Mesendoderm (in vitro differentiated cells): ENCODE measurements around the gene HTR3E. TPM values are rescaled to one million over a fixed set of nuclear protein-coding genes. Genes with fewer than 3 reads are reported as not detected.
"Not testable (repeated sequence)": the region's sequence is repeated elsewhere in the genome, so short reads cannot be mapped to it uniquely, and the experiment has no call there.

Experiments used
- DNase-seq: peaks from one replicate; pipeline ENCODE4 v3.0.0; 2013
- H2AK5ac ChIP-seq: 2 replicates; pipeline ENCODE4 v1.6.1; 2013; ENCODE audit warnings: low read length, inconsistent platforms
- H2BK120ac ChIP-seq: 2 replicates; pipeline ENCODE4 v1.6.1; 2013; ENCODE audit warnings: low read depth, mild to moderate bottlenecking, low read length, moderate library complexity, mixed read lengths
- H2BK15ac ChIP-seq: replicated peaks from 2 replicates; pipeline ENCODE4 v1.6.1; 2013; ENCODE audit warnings: low read depth, mild to moderate bottlenecking, moderate library complexity
- H2BK5ac ChIP-seq: 2 replicates; pipeline ENCODE4 v1.6.1; 2013; ENCODE audit warnings: low read length, inconsistent platforms
- H3K18ac ChIP-seq: 2 replicates; pipeline ENCODE4 v1.6.1; 2013; ENCODE audit warnings: mild to moderate bottlenecking, low read length, mixed read lengths
- H3K23ac ChIP-seq: one replicate; pipeline ENCODE4 v1.6.1; 2013; ENCODE audit warnings: low read length
- H3K27ac ChIP-seq: 2 replicates; pipeline ENCODE4 v1.5.1; 2013; ENCODE audit warnings: low read depth, mild to moderate bottlenecking, inconsistent platforms, low read length, moderate library complexity
- H3K27me3 ChIP-seq: 2 replicates; pipeline ENCODE4 v1.6.1; 2013; ENCODE audit warnings: low read length, control low read depth, mild to moderate bottlenecking, inconsistent platforms; ENCODE audit not compliant: insufficient read depth, poor library complexity
- H3K36me3 ChIP-seq: 2 replicates; pipeline ENCODE4 v1.6.1; 2013; ENCODE audit warnings: low read length, inconsistent platforms; ENCODE audit not compliant: control insufficient read depth, insufficient read depth
- H3K4ac ChIP-seq: one replicate; pipeline ENCODE4 v1.6.1; 2013; ENCODE audit warnings: low read depth, mild to moderate bottlenecking, low read length, moderate library complexity
- H3K4me1 ChIP-seq: 2 replicates; pipeline ENCODE4 v1.6.1; 2013; ENCODE audit warnings: low read depth, low read length, inconsistent platforms; ENCODE audit not compliant: control insufficient read depth
- H3K4me2 ChIP-seq: 2 replicates; pipeline ENCODE4 v1.6.1; 2013; ENCODE audit warnings: low read length
- H3K4me3 ChIP-seq: 2 replicates; pipeline ENCODE4 v1.5.1; 2013; ENCODE audit warnings: mild to moderate bottlenecking, low read length
- H3K56ac ChIP-seq: one replicate; pipeline ENCODE4 v1.6.1; 2013; ENCODE audit warnings: low read length
- H3K79me1 ChIP-seq: 2 replicates; pipeline ENCODE4 v1.6.1; 2013; ENCODE audit warnings: low read length, inconsistent platforms
- H3K79me2 ChIP-seq: 2 replicates; pipeline ENCODE4 v1.6.1; 2013; ENCODE audit warnings: mild to moderate bottlenecking, low read length; ENCODE audit not compliant: control insufficient read depth, insufficient read depth
- H3K9ac ChIP-seq: 2 replicates; pipeline ENCODE4 v1.6.1; 2013; ENCODE audit warnings: low read length, inconsistent platforms
- H4K5ac ChIP-seq: one replicate; pipeline ENCODE4 v1.6.1; 2013; ENCODE audit warnings: low read length
- H4K8ac ChIP-seq: one replicate; pipeline ENCODE4 v1.6.1; 2013; ENCODE audit warnings: low read depth, mild to moderate bottlenecking, control low read depth, low read length, moderate library complexity
- WGBS: extraction: QIAGEN DNeasy Blood & Tissue Kit; methylation state at CpG from one replicate; pipeline ENCODE4 v1.1.7; 2013; ENCODE audit warnings: low lambda C conversion rate, missing lambda C conversion rate; ENCODE audit not compliant: insufficient coverage; ENCODE audit errors: extremely low coverage; 5-methylcytosine and 5-hydroxymethylcytosine counted together
- small RNA-seq: library from polyadenylated mRNA; stranded (forward); fragments of <200 nt; extraction: miRNeasy Mini kit (QIAGEN cat#:217004); gene quantifications from one replicate; pipeline ENCODE3, GENCODE V24; 2013; ENCODE audit not compliant: insufficient read depth

HTR3E gene

GRCh38 chr3:184149770-184150169, 52.9 kb downstream of the HTR3E start:
- H3K23ac ChIP-seq, H4K8ac ChIP-seq, H2BK5ac ChIP-seq, H2BK120ac ChIP-seq, H3K56ac ChIP-seq, H3K27ac ChIP-seq, H3K4me2 ChIP-seq, H3K4me3 ChIP-seq, H3K9ac ChIP-seq, H3K18ac ChIP-seq, H3K27me3 ChIP-seq, H4K5ac ChIP-seq, H2AK5ac ChIP-seq, H3K36me3 ChIP-seq, H2BK15ac ChIP-seq, H3K4ac ChIP-seq, H3K79me2 ChIP-seq, H3K4me1 ChIP-seq, H3K79me1 ChIP-seq: not testable (repeated sequence)
- DNase-seq, result peak; percentile 56
- no CpG with 5 or more reads among the region's 6 CpGs for WGBS

GRCh38 chr3:184154885-184155643, 58.2 kb downstream of the HTR3E start, which contains the start of gene DVL3:
TSS of gene DVL3 (plus strand) at chr3:184155377. CDS start at chr3:184155636, 259 bp downstream.
- H3K23ac ChIP-seq, result peak within 1 kb of the TSS; percentile 29
- no CpG with 5 or more reads among the region's 84 CpGs for WGBS
- no peak within 1 kb of the TSS for H2BK15ac ChIP-seq
- no peak within 1 kb of the TSS for H2BK120ac ChIP-seq
- no peak within 1 kb of the TSS for H2AK5ac ChIP-seq
- no peaks in the 10 kb centered on the region for H3K4me1 ChIP-seq
- H3K36me3 ChIP-seq, result no peaks in the 10 kb centered on the region
- H3K56ac ChIP-seq, result peak within 1 kb of the TSS; percentile 99
- peak within 1 kb of the TSS; percentile 97 for H3K4me3 ChIP-seq
- H2BK5ac ChIP-seq, result peak within 1 kb of the TSS; percentile 80
- peak within 1 kb of the TSS; percentile 92 for H3K18ac ChIP-seq
- DNase-seq, result peak; percentile 77
- H3K79me1 ChIP-seq, result peaks cover 5% of the 10 kb centered on the region
- peak within 1 kb of the TSS; percentile 96 for H3K27ac ChIP-seq
- no peaks in the 10 kb centered on the region for H3K27me3 ChIP-seq
- peak within 1 kb of the TSS; percentile 97 for H3K9ac ChIP-seq
- peaks cover 30% of the 10 kb centered on the region for H3K79me2 ChIP-seq
- no peak within 1 kb of the TSS for H4K8ac ChIP-seq
- no peak within 1 kb of the TSS for H4K5ac ChIP-seq
- H3K4ac ChIP-seq, result peak within 1 kb of the TSS; percentile 74
- peak within 1 kb of the TSS; percentile 88 for H3K4me2 ChIP-seq

- Histone ChIP-seq H3K56ac (peak overlapping the region; percentile 99), H3K79me2 (peaks cover 39% of the 10 kb centered on the region), H2BK15ac (no peak overlapping the region), H3K36me3 (no peaks in the 10 kb centered on the region), H3K4me1 (no peaks in the 10 kb centered on the region), H2BK5ac (peak overlapping the region; percentile 80), H2BK120ac (no peak overlapping the region), H3K23ac (peak overlapping the region; percentile 29), H4K5ac (no peak overlapping the region), H4K8ac (no peak overlapping the region), H3K27ac (peak overlapping the region; percentile 96), H3K79me1 (peaks cover 9% of the 10 kb centered on the region), H3K27me3 (no peaks in the 10 kb centered on the region), H3K9ac (peak overlapping the region; percentile 97), H2AK5ac (no peak overlapping the region), H3K18ac (peak overlapping the region; percentile 92), H3K4me2 (peak overlapping the region; percentile 88), H3K4ac (peak overlapping the region; percentile 74), H3K4me3 (peak overlapping the region; percentile 97)
- no CpG with 5 or more reads among the region's 47 CpGs for WGBS
- DNase-seq, result peak; percentile 61
These were observed 59.0 kb downstream of the HTR3E start for GRCh38 chr3:184155644-184156521.

- Histone ChIP-seq H3K79me2 (peaks cover 41% of the 10 kb centered on the region), H3K27me3 (no peaks in the 10 kb centered on the region), H3K27ac (peak overlapping the region; percentile 96), H3K18ac (peak overlapping the region; percentile 20), H3K56ac (peak overlapping the region; percentile 99), H3K36me3 (no peaks in the 10 kb centered on the region), H2AK5ac (no peak overlapping the region), H4K8ac (no peak overlapping the region), H3K4ac (no peak overlapping the region), H3K79me1 (peaks cover 9% of the 10 kb centered on the region), H3K9ac (peak overlapping the region; percentile 97), H3K23ac (no peak overlapping the region), H2BK15ac (no peak overlapping the region), H2BK5ac (peak overlapping the region; percentile 58), H4K5ac (no peak overlapping the region), H3K4me1 (no peaks in the 10 kb centered on the region), H3K4me3 (peak overlapping the region; percentile 97), H3K4me2 (peak overlapping the region; percentile 88), H2BK120ac (no peak overlapping the region)
- no CpG with 5 or more reads among the region's 6 CpGs for WGBS
- DNase-seq, result peak; percentile 35
These were observed 59.7 kb downstream of the HTR3E start for GRCh38 chr3:184156522-184156955.

Small RNA genes within 50 kb of the gene (small RNA-seq; reads per million reads assigned to genes)
- gene RF00019, result not detected
